ENCODE measurements around the gene SLC2A2.
A peak's percentile ranks its signal among the peaks of the same experiment; 100 is the strongest.
"Not testable (repeated sequence)": the region's sequence is repeated elsewhere in the genome, so short reads cannot be mapped to it uniquely, and the experiment has no call there.

Gene SLC2A2

GRCh38 chr3:170982733-170983132, 43.8 kb downstream of the SLC2A2 start:
- no peak for DNase-seq

GRCh38 chr3:170980399-170980798, 46.1 kb downstream of the SLC2A2 start:
- DNase-seq = no peak

GRCh38 chr3:170977949-170978745, 48.4 kb downstream of the SLC2A2 start:
- no peak for DNase-seq

GRCh38 chr3:170976190-170976519, 50.4 kb downstream of the SLC2A2 start:
- no peak for DNase-seq

DNA sequence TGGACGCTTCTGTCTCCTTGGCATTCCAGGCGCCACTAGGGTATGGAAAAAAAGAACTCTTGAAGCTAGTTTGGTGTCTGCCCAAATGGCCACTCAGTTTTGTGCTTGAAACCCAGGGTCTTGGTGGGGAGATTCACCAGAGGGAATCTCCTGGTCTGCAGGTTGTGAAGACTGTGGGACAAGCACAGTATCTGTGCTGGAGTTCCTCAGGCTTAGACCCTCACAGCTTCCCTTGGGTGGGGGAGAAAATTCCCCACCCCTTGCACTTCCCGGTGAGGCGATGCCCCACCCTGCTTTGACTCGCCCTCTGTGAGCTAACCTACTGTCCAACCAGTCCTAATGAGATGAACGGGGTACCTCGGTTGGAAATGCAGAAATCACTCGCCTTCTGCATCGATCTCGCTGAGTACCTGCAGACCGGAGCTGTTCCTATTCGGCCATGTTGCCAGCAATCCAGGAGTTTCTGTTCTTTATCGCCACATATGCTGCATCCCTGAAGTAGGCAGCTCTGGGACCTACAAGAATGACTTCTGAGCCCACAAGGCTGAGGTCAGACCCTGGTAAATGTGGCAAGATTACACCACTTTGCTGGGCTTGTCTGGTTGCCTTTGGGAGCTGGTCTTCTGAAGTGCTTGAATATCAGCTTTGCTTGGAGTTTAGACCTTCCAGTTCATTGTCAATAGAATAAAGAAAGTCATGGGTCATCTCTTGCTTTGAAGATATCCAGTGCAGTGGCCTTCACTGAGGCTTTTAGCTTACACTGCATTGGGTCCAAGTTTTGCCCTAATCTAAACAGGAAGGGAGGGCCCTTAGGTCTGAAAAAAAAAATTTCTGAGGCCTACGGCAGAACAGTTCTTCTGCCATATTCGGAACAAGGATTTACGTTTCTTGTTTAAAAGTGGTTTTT, 51.0 kb downstream of the SLC2A2 start:
- no peak for DNase-seq

GRCh38 chr3:170974872-170975271, 51.6 kb downstream of the SLC2A2 start:
- DNase-seq = no peak

GRCh38 chr3:170972917-170973316, 53.6 kb downstream of the SLC2A2 start:
- DNase-seq = not testable (repeated sequence)

GRCh38 chr3:170967126-170967525, 59.4 kb downstream of the SLC2A2 start:
- no peak for DNase-seq

DNA sequence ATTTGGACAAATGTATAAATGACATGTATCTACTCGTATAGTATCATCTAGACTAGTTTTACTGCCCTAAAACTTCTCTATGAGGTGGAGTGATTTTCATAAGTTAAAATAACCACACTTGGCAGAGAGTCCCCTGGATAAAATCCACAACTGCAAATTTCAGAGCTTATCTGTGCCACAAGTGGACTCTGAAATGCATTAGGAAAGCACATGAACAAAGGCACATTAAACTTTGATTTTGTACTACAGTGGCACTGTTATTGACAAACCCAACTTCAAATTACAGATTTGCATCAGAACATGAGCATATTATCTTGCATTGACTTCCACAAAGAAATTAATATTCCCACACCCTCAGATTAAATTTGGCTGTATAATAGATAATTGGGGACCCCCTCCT, 60.0 kb downstream of the SLC2A2 start:
- no peak for DNase-seq

- no peak for DNase-seq
Observed at GRCh38 chr3:170962411-170962810, 64.1 kb downstream of the SLC2A2 start.

DNA sequence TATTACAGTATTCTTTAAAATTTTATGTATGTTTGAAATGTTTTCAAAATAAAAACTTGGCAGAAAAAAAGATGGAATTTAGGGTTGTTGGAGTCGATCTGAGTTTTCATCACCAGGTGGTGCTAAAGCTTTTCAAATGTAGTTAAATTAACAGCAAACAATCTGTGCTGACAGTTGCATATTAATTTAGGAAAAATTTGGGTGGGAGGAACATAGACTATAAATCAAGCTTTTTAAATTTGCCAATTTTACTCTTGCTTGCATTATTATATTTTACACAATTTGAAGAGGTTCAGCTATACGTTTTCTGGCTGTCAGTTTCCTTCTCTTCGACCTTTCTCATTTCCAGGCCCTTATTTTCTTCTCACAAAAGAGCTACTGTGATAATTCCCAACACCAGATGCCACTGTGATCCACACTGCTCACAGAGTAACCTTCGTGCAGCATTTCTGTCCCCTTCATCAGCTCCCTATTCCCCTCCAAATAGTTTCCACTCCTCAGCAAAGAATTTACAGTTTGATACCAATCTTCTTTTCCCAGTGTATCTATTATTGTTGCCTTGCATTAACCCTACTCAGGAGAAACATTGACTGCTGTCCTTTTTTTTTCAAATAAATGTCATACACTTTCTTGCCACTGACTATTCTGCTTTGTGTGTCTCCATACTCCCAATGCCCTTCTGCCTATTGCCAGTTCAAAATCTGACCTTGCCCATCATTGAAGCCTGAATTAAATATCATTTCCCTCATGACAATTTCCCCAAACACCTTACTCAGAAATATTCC, 64.7 kb downstream of the SLC2A2 start:
- peak; percentile 41 for DNase-seq

GRCh38 chr3:170959457-170959856, 67.1 kb downstream of the SLC2A2 start:
- no peak for DNase-seq

DNA sequence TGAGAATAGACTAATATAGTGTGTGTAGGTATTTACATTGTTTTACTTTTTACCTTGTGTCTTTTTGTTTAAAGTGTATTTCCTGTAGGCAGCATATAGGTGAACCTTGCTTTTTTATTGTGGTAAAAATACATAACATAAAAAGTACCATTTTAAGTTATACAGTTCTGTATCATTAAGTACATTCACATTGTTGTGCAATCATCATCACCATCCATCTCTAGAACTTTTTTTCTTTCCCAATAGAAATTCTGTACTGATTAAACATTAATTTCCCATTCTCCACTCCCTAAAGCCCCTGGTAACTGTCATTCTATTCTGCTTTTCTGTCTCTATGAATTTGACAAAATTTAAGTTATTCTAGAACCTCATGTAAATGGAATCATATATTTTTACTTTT, 69.9 kb downstream of the SLC2A2 start:
- no peak for DNase-seq

DNA sequence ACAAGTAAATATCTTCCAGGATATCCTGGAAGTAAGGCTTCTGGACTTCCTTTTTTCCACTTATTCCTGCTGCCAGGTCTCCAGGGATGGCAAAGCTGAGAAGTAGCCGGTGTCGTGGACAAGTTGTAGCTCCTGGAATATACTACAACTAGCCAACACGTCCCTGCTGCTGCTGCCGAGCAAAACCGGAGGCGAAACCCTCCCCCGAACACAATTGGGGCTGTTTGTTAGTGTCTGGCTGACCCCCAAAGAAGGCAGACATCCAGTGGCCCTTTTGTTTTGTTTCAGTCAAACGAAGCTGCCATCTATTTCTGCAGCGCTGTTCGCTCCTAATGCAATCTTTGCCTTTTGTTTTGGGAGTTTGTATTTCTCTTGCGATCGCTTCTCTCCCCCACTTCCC, 72.8 kb downstream of the SLC2A2 start:
- no peak for DNase-seq

DNA sequence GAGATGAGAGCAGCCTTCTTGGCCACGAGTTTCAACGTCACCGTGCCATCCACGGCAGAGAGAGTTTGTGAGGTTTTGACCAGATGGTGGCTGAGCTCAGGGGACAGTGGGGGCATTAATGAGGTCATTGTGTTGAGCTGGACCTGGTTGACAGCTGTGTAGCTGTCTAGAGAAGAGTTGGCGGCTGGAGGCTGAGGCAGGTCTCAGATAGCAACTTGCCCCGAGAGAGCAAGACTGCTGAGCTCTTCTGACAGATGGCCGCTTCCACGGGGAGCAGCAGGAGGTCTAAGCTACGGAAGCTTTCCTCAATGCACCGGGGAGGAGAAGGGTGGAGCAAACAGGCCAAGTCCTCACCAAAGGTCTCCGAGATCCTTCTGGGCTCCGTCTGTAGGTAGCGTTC, 73.3 kb downstream of the SLC2A2 start:
- DNase-seq = no peak

DNA sequence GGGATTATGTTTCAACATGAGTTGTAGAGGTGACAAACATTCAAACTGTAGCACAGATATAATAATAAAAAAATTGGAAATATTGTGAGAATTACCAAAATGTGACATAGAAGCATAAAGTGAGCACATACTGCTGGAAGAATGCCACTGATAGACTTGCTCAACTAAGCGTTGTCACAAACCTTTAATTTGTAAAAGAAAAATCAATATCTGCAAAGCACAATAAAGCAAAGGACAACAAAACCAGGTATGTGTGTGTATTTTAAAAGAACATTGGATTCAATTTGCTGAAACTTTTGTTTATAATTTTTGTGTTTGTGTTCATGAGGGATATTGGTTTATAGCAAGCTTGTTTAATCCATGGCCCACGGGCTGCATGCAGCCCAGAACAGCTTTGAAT, 77.3 kb downstream of the SLC2A2 start:
- no peak for DNase-seq

GRCh38 chr3:170947018-170947769, 79.3 kb downstream of the SLC2A2 start:
- no peak for DNase-seq
